Adipose tissue (tissue), 3 donors: ENCODE results near the gene PIK3CG. TPM values are rescaled to one million over a fixed set of nuclear protein-coding genes. Genes with fewer than 3 reads are reported as not detected.
"Not testable (repeated sequence)": the region's sequence is repeated elsewhere in the genome, so short reads cannot be mapped to it uniquely, and the experiment has no call there.

ENCODE experiments used
- H3K27ac ChIP-seq: one replicate; pipeline ENCODE4 v1.5.1; 2013; ENCODE audit warnings: low read depth, low read length
- WGBS, 3 donors: extraction: QIAGEN DNeasy Blood & Tissue Kit; methylation state at CpG; one replicate each; pipeline ENCODE4 v1.1.7; 2013; 5-methylcytosine and 5-hydroxymethylcytosine counted together
- polyA plus RNA-seq, 3 donors: library from polyadenylated mRNA; stranded (reverse); fragments of 200-250 nt; gene quantifications; one replicate each; pipeline ENCODE4 v1.2.3, GENCODE V29; 2013
- donor health status: healthy with polysubstance abuse.
- donor health status: Bipolar disorder and iron deficiency.
- donor health status: healthy.

PIK3CG gene
- polyA plus RNA-seq, 3 donors: 0.16 to 1.2 (median 0.79) TPM

DNA sequence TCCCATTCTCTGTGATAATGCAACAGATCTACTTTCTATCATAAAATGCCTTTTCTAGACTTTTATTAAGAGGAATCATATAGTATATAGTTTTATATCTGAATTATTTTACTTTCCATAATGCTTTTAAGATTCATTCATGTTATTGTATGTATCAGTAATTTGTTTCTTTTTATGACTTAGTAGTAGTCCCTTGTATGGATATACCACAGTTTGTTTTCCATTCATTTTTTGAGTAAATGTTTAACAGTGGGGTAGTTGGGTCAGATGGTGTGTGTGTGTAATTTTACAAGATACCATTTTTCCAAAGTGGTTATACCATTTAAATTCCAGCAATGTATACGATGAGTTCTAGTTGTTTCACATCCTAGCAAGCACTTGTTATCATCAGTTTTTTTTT, 10.4 kb downstream of the PIK3CG start:
- no peak overlapping the region for H3K27ac ChIP-seq
- 96 to 98% (median 96%) methylated on average over 1 of the region's 1 CpG for WGBS, 3 donors

DNA sequence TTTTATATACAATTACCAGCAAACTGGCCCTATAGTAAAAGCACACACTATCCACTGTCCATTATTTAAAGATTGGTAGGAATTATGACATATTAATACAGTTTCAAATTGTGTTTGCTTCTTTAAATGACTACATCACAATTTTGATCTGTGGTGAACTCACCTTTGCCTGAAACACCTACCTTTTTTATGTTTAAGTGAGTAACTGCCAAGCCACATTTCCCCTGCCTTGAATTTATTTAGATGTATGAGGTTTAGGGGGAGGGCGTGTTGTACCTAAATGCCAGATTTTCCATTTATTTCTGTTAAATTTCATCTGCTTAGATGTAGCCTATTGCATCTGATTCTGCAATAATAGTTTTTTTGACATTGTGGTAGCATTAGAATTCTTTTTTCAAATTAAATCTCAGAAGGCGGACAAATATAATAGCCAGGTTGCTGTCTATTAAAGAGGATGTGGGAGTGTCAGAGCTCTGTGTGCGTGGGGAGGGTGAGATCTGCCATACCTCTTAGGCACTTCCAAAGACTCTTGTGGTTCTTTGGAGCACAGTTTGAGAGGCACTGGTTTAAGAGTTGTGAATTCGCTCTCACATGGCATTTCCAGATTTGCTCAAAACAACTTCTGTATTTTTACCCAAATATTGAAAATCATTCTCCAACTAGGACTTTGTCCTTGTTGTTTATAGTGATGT, 13.8 kb downstream of the PIK3CG start:
- H3K27ac ChIP-seq: no peak overlapping the region
- WGBS, 3 donors: 89 to 96% (median 93%) methylated on average over 4 of the region's 4 CpGs

DNA sequence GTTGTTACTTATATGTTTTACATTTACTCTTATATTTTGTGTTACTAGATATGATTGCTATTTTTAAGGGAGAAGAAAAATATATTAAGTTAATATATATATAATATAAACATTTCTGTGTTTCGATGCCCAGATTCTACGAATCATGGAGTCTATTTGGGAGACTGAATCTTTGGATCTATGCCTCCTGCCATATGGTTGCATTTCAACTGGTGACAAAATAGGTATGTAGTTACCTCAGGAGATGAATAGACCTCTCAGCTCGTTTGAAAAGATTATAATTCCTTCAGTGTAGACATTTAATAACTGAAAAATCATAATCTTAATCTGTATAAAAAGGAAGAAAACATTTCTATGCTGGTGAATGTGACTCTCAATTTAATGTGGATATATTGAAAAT, 16.9 kb downstream of the PIK3CG start:
- 61 to 85% (median 82%) methylated on average over 3 of the region's 3 CpGs for WGBS, 3 donors
- H3K27ac ChIP-seq: no peak overlapping the region

DNA sequence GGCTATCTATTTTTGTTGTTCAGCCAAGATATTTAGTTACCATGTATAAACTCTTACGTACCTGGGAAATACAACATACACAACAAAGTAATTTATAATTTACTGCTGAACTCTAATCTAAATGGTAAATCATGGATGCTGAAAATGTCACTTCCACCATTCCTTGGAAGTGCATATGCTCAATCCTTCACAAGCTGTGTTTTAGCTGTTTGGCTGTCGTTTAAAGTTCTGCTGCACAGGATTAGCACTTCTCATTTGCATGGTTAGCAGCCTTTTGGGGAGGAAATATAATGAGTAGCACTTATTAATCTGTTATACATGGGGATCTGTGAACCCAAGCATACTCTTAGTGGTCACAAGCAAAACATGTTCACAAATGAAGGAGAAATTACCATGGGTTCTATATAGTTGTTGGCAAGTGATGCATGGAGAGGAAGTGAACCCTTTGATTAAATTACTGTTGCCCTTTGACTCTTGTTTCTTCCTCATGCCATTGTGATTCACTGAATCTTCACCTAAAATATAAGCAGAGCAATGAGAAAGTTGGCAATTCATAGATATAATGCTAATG, 18.5 kb downstream of the PIK3CG start:
- 71 to 87% (median 83%) methylated on average over 2 of the region's 2 CpGs for WGBS, 3 donors
- no peak overlapping the region for H3K27ac ChIP-seq

DNA sequence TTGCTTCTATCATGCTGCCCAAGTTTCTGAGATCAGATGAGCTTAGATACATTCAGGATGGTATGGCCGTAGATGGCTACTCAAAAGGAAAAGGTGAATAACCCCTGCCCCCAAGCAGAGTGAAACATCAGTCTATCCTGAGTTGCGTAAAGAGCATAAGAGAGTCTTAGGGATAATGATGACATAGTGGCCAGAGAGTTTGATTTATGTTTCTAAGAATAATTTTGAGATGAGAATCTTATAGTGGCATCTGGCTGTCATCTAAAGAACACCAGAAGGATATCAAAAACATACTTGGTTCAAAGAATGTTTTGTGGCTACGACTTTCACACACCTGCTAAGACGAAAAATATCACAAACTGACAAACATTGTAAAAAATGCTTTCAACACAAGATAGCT, 20.6 kb downstream of the PIK3CG start:
- H3K27ac ChIP-seq: no peak overlapping the region
- 84 to 96% (median 92%) methylated on average over 4 of the region's 4 CpGs for WGBS, 3 donors

DNA sequence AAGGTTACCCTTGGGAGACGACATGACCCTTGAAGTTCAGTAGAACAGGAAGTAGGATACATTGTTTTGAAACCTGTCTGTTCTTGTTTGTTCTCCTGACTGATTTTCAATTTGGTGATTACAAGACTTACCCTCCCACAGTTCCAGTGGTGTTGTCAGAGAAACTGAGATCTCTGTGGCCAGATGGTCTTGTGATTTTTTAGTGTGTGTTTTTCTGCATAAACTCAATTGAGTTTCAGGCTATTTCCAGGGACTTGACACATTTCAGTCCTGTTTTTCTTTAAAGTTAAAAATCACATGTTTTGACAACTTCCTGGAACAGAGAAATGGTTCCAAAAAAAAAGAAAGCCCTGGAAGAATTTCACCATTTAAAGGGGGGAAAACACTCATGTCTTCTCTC, 22.3 kb downstream of the PIK3CG start:
- WGBS, 3 donors: 16 to 33% (median 17%) methylated on average over 1 of the region's 1 CpG
- H3K27ac ChIP-seq: no peak overlapping the region

DNA sequence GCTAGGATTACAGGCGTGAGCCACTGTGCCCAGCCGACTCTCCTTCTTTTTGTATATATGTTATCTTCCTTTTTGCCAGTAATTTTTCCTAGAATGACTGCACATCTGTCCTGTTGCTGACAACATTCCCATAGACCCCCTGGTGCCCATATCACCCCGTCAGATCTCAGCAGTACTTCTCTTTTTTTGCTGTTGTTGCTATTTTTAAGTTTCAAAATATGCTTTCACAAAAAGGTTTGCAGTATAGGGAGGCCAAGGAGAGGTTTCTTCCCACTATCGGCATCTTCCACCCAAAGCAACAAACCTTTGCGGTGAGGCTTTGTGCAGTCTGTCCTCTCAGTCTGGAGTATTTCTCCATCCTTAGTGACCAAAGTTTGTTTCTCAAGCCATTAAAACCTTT, 23.1 kb downstream of the PIK3CG start:
- 80 to 86% (median 83%) methylated on average over 5 of the region's 5 CpGs for WGBS, 3 donors
- no peak overlapping the region for H3K27ac ChIP-seq

DNA sequence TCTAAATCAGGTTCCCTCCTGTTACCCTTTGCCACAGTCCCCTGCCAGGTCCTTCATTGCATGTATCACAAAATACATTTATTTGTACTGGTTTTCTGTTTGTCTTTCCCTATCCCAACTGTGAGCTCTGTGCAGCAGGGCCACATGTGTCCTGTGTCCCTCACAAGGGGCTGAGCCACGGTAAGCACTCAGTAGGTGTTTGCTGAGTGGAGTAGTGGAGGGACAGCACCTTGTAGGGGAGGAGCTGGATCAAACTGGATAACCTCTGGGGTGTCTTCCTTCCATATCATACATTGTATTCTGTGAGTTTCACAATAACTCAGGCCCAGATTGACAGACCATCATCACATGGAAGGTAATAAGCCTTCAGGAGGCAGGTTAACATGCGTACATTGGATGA, 25.9 kb downstream of the PIK3CG start:
- H3K27ac ChIP-seq: no peak overlapping the region
- 90 to 98% (median 94%) methylated on average over 2 of the region's 2 CpGs for WGBS, 3 donors

DNA sequence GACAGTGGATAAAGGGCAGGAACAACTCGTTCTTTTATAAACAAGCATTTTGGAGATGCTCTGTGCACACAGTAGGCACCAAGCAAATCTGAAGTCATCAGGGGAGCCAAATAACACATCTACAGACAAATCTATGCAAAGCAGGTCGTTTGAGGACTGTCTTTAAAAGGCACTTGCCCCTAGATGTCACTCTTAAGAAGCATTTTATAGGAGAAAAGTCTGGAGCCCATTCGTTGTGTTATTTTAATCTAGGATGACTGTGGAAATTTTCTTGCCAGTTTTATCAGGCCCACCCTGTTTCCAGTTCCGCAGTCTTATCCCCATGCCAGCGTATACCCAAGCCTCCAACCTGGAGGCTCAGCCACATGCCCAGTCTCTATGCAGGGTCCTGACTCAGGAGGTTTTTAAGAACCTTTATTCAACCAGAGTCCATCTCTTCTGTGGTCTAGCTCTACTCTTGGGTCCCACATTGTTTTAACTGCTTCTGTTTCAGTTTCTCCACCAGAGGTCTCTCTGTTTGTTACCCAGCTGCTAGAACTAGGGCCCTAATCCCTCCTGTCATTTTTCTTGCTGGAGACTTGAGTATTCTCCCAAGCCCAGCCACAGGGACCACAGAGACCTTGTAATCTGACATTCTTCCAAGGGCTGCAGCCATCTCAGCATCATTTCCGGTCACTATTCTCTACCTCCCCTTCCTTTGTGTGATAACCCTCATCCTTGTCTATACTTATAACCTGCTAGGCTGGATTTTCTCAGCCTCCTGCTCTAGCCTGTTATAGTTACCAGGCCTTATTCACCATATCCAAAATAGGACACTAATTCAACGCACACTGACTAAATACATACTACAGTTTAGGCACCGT, 26.7 kb downstream of the PIK3CG start:
- no peak overlapping the region for H3K27ac ChIP-seq
- WGBS, 3 donors: 71 to 81% (median 78%) methylated on average over 8 of the region's 8 CpGs

DNA sequence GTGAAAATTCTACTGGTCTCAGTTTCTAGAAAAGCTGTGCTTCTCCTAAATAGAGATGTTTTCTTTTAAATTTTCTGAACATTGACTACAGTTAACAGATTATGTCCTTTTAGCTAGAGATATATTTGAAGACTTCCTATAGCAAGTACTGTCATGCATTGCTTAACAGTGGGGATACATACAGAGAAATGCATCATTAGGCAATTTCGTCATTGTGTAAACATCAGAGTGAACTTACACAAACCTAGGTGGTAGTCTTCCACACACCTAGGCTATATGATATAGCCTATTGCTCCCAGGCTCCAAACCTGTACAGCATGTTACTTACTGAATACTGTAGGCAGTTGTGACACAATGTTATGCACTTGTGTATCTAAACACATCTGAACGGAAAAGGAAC, 28.5 kb downstream of the PIK3CG start:
- no peak overlapping the region for H3K27ac ChIP-seq
- WGBS, 3 donors: 73 to 77% (median 77%) methylated on average over 2 of the region's 2 CpGs

DNA sequence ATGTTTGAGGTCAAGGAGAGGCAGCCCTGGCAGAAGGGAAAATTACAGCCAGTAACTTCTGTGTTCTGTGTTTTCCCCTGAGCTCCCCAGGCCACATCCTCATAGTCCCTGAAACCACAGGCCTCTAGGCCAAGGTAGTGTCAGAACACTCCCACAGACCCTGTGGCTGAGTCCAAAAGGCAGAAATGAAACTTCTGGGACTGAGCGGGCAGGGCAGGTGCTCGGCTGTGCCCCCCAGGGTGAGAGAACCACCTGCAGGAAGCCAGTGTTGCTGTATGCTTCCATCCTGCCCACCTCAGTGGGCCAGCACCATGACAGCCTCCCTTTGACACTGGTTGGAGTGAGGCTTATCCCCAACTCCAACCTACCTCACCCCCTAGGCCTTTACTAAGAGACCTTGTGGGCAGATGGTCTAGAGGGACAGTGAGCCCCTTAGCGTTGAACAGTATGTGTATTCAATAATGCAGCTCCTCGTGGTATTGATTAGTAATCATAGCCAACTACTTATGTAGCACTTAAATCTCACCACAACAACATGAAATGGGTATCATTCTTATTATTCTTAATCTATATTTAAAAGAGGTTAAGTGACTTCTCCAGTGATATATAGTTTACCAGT, 30.3 kb downstream of the PIK3CG start:
- H3K27ac ChIP-seq: no peak overlapping the region
- 74 to 79% (median 75%) methylated on average over 4 of the region's 4 CpGs for WGBS, 3 donors

DNA sequence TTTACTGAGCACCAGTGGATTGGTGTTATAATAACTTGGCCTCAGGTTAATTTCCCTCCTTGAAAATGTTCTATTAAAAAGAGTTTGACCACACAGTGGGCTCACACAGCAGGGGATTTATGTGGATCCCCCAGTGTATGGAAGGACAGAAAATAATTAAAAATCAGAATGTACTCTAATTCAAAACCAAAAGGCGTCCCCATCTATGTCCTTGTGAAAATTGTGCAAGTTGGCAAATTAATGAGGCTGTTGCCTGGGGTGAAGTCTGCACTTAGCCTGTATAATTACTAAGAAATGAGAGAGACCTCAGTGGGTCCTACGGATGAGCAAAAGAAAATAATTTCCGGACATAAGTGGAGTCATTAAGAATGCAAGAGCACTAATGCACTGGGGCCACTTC, 31.1 kb downstream of the PIK3CG start:
- WGBS, 3 donors: 81 to 91% (median 90%) methylated on average over 3 of the region's 3 CpGs
- H3K27ac ChIP-seq: no peak overlapping the region

DNA sequence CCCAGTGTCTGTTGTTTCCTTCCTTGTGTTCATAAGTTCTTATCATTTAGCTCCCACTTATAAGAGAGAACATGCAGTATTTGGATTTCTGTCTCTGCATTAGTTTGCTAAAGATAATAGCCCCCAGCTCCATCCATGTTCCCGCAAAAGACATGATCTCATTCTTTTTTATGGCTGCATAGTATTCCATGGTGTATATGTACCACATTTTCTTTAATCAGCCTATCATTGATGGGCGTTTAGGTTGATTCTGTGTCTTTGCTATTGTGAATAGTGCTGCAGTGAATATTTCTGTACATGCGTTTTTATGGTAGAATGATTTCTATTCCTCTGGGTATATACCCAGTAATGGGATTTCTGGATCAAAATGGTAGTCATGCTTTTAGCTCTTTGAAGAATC, 32.5 kb downstream of the PIK3CG start:
- 79 to 94% (median 94%) methylated on average over 3 of the region's 3 CpGs for WGBS, 3 donors
- not testable (repeated sequence) for H3K27ac ChIP-seq

DNA sequence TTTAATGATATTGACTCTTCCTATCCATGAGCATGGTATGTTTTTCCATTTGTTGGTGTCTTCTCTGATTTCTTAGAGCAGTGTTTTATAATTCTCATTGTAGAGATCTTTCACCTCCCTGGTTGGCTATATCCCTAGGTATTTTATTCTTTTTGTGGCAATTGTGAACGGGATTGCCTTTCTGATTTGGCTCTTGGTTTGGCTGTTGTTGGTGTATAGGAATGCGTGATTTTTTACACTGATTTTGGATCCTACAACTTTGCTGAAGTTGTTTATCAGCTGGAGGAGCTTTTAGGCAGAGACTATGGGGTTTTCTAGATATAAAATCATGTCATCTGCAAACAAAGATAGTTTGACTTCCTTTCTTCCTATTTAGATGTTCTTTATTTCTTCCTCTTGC, 33.9 kb downstream of the PIK3CG start:
- H3K27ac ChIP-seq: not testable (repeated sequence)
- 87 to 91% (median 91%) methylated on average over 2 of the region's 2 CpGs for WGBS, 3 donors

DNA sequence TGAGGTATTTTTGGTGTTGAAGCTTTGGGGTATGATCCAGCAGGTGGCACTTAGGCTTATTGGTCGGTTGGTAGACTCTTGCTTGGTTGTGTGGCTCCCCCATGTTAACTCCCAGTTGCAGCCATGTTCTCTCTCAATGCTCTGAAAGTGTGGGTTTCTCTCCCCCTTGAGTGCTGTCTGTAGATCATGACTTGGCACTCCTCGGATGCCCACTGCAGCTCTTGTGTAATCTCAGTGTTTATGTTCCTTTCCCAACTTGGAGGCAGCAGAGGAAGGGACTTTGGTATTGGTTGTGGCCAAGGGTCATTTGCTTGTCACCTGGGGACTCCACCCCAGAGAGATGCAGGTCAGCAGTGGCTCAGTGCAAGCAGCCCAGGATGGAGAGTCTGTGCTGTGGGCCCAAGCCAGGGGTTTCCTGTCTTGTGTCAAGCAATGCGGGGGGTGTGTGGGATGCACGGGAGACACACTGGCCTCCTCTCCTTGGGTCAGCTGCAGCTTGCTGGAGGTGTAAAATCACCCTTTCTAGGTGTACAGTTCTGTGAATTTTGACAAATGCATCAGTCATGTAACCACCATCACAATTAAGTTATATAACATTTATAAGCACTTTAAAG, 36.9 kb downstream of the PIK3CG start:
- H3K27ac ChIP-seq: no peak overlapping the region
- 57 to 76% (median 63%) methylated on average over 4 of the region's 4 CpGs for WGBS, 3 donors

DNA sequence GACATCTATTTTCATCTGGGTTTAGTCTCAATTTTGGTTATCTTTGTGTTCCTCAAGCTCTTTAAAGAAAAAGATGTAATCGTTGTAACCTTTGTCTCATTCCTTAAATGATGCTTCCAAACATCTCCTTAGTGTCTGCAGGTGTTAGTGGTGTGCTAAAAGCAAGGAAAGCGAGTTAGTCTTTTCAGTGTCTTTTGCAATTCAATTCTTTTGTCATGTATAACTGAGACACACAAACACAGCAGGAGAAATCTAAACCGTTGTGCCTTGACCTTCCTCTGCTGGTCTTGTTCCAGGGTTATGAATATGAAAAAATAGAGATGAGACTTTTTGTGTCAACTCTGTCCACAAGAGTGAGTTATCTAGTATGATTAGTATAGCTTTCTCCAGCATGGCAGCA, 40.7 kb downstream of the PIK3CG start:
- no peak overlapping the region for H3K27ac ChIP-seq
- WGBS, 3 donors: 41 to 49% (median 48%) methylated on average over 3 of the region's 3 CpGs

DNA sequence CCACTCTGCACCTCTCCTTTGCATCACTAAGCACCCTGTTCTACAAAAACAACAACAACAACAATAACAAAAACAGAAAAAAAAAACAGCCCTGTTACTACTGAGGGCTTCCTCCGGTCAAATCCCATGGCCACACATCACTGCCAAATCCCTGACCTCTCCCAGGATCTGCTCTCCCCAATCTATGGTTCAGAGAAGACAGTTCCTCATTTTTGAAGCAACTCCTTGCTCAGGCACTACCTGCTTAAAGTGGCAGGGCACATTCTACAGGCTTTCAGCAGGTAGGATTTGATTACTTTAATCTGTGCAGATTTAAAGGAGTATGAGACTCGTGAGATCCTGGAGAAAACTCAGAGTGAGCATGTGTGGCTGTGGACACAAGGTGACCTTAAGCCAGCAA, 46.9 kb downstream of the PIK3CG start:
- H3K27ac ChIP-seq: no peak overlapping the region
- 57 to 76% (median 70%) methylated on average over 2 of the region's 2 CpGs for WGBS, 3 donors

DNA sequence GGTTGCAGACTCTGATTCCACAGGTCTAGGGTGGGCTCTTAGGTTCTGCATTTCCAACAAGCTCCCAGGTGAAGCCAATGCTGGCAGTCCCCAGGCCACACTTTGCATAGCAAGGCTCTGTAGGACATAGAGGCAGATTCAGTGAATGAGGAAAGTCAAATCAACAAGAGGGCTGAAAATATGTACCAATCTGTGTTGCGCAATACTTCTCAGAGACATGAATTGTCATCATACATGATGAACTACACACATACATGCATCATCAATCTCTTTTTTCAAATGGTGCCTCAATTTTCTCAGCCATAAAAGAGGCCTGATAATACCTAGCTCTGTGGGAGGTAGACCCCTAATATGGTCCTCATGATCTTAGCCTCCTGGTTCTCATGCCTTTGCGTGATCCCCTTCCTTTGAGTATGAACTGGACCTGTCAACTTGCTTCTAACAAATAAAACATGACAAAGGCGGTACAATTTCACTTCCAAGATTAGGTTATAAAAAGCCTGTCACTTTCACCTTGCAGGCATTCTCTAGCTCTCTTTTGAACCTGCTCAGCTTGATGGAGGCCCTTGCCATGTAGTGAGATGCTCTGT, 49.0 kb downstream of the PIK3CG start:
- no peak overlapping the region for H3K27ac ChIP-seq
- WGBS, 3 donors: 93 to 98% (median 93%) methylated on average over 3 of the region's 3 CpGs
